NCI-H526 (cell line): ENCODE data around the gene XXYLT1.
A peak's percentile ranks its signal among the peaks of the same experiment; 100 is the strongest.

Experiments
- DNase-seq, 2 experiments: peaks; one replicate each; lab custom pipeline; 2025; lab: John Stamatoyannopoulos, UW

Gene XXYLT1

GRCh38 chr3:195168009-195168762, 102.8 kb downstream of the XXYLT1 start:
- no peak for DNase-seq

- DNase-seq, result no peak
Measured at GRCh38 chr3:195165790-195166189, 105.2 kb downstream of the XXYLT1 start.

- DNase-seq, result no peak
Measured at GRCh38 chr3:195165265-195165609, 105.7 kb downstream of the XXYLT1 start.

DNA sequence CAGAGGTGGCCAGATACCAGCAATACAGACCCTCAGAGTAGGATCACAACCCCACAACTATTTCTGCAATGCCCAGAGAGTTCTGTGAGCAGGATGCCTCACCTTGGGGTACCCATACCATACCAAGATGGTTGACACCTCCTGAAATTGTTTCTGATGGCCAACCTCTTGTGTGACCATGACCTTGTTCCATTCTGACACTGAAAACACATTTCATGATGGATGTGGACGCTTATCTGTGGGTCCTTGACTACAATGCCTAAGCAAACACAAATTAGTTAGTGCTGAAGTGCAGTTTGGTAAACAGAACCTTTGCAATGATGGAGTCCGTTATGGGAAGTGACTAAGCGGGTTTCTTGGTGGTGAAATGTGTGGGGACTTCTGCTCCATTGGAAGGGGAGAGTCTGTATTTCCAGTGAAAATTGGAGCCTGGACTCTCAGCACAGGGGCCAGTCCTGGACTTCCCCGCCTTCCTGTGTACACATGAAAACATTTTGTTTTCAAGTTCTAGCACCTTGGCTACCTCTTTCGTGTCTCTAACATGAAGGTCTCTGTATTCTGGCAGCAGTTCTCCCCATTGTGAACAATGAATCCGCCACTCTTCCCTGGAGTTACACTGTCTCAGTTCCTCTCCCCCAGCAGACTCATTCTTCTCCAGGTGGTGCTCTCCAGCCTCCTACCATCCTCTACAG, 106.2 kb downstream of the XXYLT1 start:
- no peak for DNase-seq

DNA sequence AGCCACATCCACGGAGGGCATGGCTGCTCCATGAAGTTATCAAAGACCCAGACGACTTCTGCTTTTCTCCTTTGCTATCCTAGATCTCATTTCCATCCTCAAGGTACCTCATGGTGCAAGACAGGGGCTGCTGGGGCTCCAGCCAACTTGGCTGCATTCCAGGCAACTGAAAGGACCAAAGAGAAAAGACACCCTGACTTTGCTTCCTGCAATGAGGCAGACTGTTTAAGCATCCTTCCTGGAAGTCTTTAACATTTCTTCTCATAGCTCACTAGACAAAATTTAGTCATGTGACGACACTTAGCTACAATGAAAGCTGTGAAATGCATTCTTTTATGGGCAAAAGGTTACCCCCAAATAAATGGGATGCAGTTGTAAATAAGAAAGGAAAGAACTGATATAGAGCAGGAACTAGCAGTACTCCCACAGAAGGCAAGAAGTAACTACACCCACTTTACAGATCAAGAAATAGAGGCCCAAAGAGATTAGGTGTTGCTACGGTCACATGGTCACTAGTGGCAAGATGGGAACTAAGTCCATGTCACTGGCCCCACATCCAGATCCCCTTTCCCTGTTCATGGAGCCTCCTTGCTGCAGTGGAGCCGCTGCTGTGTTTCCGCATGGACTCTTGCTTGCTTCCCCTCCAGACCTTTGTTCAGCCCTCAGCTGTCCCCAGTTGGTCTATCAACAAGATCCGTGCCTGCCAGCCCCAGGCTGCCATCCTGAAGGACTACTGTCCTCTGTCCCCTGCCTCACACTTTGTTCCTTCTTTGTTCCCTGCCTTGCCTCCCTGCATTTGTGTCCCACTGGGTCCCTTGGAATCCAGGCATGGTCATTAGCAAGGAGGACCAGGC, 107.0 kb downstream of the XXYLT1 start:
- DNase-seq, result no peak

DNA sequence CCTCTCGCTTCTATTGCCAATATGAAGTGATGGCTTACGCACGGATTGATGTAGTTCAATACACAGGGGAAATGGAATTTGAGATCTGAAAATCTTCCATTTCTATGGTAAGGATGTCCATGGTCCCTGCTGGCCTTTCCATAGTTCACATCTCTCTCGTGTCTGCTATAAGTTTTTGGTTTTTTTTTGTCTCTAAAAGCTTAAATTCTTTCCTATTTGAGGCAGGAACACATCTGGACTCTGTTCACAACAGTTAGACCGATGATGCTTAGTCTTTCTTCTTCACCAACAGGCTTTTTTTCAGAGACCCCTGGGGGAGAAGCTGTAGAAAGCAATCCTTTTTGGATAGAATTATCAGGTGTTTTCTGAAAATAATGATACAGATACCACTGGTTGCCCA, 108.1 kb downstream of the XXYLT1 start:
- DNase-seq, result no peak

DNA sequence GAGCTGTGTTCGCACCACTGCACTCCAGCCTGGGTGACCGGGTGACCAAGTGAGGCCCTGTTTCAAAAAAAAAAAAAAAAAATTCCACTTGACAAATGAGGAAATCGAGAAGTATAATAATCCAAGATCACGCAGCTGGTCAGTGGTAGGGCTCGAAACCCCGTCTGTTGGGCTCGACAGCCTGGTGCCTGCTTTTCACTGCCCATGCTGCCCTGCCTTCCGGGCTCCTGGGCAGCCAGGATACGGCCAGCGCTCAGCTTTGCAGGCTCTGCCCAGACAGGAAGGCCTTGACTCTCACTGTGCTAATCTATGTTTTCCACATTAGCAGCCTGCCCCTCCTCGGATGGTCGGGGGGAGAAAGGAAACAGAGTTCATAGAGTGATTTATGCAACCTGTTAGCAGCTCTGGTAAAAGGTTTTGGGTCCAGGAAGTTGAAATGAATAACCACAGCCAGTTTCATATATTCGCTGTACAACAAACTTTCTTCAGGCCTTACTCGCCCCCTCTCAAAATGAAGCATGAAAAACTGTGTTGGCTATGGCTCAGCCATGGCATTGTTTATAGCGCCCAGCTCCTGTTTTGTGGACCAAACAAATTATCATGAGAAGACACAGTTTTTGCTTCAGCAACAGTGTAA, 108.8 kb downstream of the XXYLT1 start:
- no peak for DNase-seq

GRCh38 chr3:195160908-195161434, 110.0 kb downstream of the XXYLT1 start:
- DNase-seq, result no peak

DNA sequence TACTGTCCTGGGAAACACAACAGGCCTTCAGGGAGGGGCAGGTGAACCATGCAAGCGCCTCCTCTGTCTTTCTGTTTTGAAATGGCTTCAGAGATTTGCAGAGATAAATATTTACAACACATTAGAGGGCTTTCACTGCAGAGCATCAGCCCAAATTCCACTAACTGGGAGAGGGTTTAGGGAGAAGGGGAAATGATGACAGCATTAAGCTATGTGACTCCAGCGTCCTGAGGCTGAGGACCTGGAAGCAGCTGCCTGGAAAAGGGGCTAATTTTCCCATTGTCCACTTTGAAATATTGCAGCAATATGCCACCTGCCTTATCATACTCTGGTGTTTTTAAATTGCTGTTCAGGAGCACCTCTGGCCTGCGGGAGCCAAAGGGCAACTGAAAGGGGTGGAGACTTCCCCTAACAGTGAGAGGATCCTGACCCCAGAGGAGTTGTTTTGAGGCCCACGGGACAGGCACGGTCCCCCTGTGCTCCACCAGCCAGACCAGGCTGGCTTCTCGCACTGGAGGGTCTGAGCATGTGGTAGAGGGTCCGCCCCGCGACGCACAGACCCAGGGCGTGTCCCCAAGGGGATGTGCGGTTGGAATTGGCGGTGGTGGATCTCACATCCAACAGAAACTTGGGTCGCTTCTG, 110.6 kb downstream of the XXYLT1 start:
- DNase-seq, result peak; percentile 35 to 49

DNA sequence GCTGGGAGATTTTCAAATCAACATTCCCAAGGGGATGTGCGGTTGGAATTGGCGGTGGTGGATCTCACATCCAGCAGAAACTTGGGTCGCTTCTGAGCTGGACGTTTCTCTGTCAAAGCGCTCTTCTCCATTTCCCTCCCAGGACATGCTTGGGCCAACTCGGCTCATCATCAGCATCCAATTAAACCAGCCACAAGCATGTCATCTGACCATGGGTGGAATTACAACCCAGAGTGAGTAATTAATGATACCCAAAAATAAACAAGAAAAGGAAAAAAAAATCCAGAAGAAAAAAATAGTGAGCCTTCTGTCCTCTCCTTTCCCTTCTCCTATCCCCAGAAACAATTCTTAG, 111.2 kb downstream of the XXYLT1 start:
- DNase-seq, result peak in 1 of 2 experiments; percentile 35

DNA sequence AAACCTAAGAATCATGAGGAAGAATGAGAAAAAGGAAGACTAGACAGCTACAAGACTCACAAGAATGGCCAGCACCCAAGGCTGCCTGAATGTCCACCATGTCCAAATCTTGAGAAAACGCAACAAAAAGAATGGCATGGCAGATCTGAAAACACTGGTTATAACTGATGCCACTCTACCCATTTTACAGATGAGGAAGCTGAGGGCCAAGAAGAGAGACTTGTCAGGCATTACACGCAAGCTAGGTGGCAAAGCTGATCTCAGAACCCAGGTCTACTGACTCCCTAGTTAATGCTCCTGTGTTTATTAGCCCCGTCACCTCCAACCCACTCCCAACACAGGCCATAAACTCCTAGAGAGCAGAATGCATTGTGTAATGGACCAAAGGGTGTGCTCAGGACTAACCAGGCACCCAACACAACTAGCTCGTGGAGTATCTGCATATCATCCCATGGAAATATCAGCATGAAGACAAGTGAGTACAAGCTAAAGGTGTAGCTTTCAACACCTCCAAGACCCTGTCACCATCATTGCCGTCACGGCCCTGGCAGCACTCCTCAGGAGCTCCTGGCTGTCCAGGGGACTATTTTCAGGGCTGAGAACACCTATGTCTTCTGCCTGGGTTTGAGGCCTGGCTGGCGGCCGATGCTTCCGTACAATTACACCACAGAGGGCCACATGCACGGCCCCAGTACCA, 111.7 kb downstream of the XXYLT1 start:
- DNase-seq, result no peak

- no peak for DNase-seq
Measured at GRCh38 chr3:195156286-195156890, 114.6 kb downstream of the XXYLT1 start.

GRCh38 chr3:195155570-195156241, 115.3 kb downstream of the XXYLT1 start:
- no peak for DNase-seq

- DNase-seq, result peak; percentile 53 to 75
Measured at GRCh38 chr3:195154793-195155535, 116.0 kb downstream of the XXYLT1 start.

GRCh38 chr3:195154111-195154791, 116.7 kb downstream of the XXYLT1 start:
- DNase-seq, result no peak

DNA sequence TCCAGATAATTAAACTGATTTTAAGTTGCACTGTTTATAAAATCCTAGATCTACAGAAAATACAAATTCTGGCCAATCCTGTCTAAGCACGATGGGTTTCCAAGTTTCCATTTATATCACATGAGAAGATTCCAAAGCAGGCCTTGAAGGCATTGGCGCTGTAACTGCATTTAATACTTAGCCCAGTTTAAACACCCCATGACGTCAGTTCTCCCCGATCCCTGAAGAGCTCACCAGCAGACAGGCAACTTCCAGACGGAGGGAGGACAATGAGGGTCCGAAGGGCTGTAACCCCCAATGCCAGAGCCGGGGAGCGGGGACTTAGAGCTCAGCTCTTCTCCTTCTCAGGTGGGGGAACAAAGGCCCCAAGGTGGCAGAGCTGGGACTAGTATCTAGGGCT, 117.3 kb downstream of the XXYLT1 start:
- no peak for DNase-seq

DNA sequence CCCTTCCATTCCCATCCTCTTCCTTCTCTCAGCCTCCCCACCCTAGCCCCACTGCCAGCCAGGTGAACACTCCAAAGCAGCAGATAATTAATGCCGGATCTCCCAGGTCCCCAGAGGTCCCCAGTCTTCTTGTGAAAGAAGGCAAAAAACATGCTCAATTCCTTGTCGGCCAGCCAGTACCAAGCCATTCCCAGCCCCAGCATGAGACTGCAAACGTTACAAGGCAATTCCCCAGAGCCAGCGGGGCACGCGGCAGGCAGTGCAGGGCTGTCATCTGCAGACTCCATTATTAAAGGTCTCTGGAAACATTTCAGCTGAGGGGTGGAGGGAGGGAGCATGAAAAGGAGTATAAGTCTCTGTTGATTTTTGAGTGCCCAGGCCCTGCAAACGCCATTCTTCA, 117.8 kb downstream of the XXYLT1 start:
- no peak for DNase-seq

DNA sequence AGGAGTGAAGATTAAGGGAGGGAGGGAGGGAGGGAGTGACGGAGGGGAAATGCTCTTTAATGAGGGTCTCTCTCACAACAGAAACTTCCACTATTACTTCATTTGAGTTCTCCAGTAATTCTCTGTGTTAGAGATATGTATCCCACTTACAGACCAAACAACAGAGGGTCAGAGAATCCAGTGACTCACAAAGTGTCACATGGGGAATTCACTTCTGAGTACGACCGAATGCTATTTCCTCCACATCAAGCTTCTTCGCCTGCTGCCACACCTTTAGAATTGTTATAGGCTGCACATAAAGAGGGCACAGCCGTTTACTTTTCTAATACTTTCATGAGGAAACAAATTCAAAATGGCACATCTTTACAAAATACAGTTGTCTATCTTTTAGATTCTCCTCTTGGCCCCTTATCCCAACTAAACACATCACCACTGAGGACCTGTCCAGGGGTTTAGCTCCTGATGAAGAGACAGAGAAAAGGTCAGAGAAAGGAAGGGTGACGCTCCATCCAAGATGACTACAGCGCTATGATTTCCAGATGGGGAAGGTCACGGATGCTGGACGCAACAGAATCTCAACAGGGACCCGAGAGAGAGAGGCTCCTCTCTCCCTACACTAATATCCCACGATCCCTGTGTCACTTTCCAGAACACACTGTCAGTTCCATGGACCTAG, 119.0 kb downstream of the XXYLT1 start:
- DNase-seq, result no peak
